Stomach smooth muscle (tissue), 2 donors: Measurements from ENCODE around the gene FAM168A.

ENCODE experiments used
- H3K27ac ChIP-seq: one replicate; pipeline ENCODE4 v1.7.0; 2013; ENCODE audit warnings: mild to moderate bottlenecking, low read length, inconsistent platforms
- H3K27me3 ChIP-seq, 2 donors: one replicate each; pipeline ENCODE4 v1.7.0; 2013; ENCODE audit warnings: low read length in 2 of 2; ENCODE audit not compliant: insufficient read depth in 2 of 2, control insufficient read depth in 1 of 2
- H3K36me3 ChIP-seq, 2 donors: one replicate each; pipeline ENCODE4 v1.7.0; 2013; ENCODE audit warnings: low read length in 2 of 2; ENCODE audit not compliant: control insufficient read depth in 2 of 2, insufficient read depth in 2 of 2
- H3K4me1 ChIP-seq: one replicate; pipeline ENCODE4 v1.7.0; 2013; ENCODE audit warnings: low read length; ENCODE audit not compliant: control insufficient read depth, insufficient read depth
- H3K4me3 ChIP-seq, 2 donors: one replicate each; pipeline ENCODE4 v1.7.0; 2013; ENCODE audit warnings: low read length in 2 of 2
- H3K9ac ChIP-seq, 2 donors: one replicate each; pipeline ENCODE4 v1.7.0; 2013; ENCODE audit warnings: low read length in 2 of 2, mild to moderate bottlenecking in 1 of 2
- H3K9me3 ChIP-seq, 2 donors: one replicate each; pipeline ENCODE4 v1.7.0; 2013; ENCODE audit warnings: low read length in 2 of 2; ENCODE audit not compliant: control insufficient read depth in 2 of 2
- donor health status: healthy.
- donor health status: Pancreatic carcinoma.

FAM168A gene

GRCh38 chr11:73519266-73519665, 78.6 kb downstream of the FAM168A start:
- no peaks in the 10 kb centered on the region for H3K9me3 ChIP-seq
- no peak overlapping the region for H3K9ac ChIP-seq
- no peaks in the 10 kb centered on the region for H3K36me3 ChIP-seq
- no peaks in the 10 kb centered on the region for H3K4me1 ChIP-seq
- no peaks in the 10 kb centered on the region for H3K27me3 ChIP-seq
- H3K4me3 ChIP-seq = no peak overlapping the region
- no peak overlapping the region for H3K27ac ChIP-seq

- Histone ChIP-seq H3K4me3 (no peak overlapping the region), H3K27ac (no peak overlapping the region), H3K36me3 (no peaks in the 10 kb centered on the region), H3K9me3 (no peaks in the 10 kb centered on the region), H3K9ac (no peak overlapping the region), H3K4me1 (no peaks in the 10 kb centered on the region), H3K27me3 (no peaks in the 10 kb centered on the region)
Observed at GRCh38 chr11:73518195-73518594, 79.7 kb downstream of the FAM168A start.

GRCh38 chr11:73516080-73516479, 81.8 kb downstream of the FAM168A start:
- H3K36me3 ChIP-seq = no peaks in the 10 kb centered on the region
- no peaks in the 10 kb centered on the region for H3K27me3 ChIP-seq
- no peaks in the 10 kb centered on the region for H3K9me3 ChIP-seq
- no peaks in the 10 kb centered on the region for H3K4me1 ChIP-seq
- H3K27ac ChIP-seq = no peak overlapping the region
- no peak overlapping the region for H3K9ac ChIP-seq
- H3K4me3 ChIP-seq = no peak overlapping the region

GRCh38 chr11:73513707-73514106, 84.2 kb downstream of the FAM168A start:
- no peaks in the 10 kb centered on the region for H3K27me3 ChIP-seq
- H3K4me3 ChIP-seq = no peak overlapping the region
- no peak overlapping the region for H3K9ac ChIP-seq
- H3K27ac ChIP-seq = no peak overlapping the region
- no peaks in the 10 kb centered on the region for H3K9me3 ChIP-seq
- no peaks in the 10 kb centered on the region for H3K4me1 ChIP-seq
- H3K36me3 ChIP-seq = no peaks in the 10 kb centered on the region

GRCh38 chr11:73510877-73511276, 87.0 kb downstream of the FAM168A start:
- no peaks in the 10 kb centered on the region for H3K27me3 ChIP-seq
- no peaks in the 10 kb centered on the region for H3K4me1 ChIP-seq
- no peaks in the 10 kb centered on the region for H3K9me3 ChIP-seq
- no peak overlapping the region for H3K4me3 ChIP-seq
- H3K9ac ChIP-seq = no peak overlapping the region
- H3K27ac ChIP-seq = no peak overlapping the region
- no peaks in the 10 kb centered on the region for H3K36me3 ChIP-seq

- Histone ChIP-seq H3K9ac (no peak overlapping the region), H3K9me3 (no peaks in the 10 kb centered on the region), H3K27me3 (no peaks in the 10 kb centered on the region), H3K4me3 (no peak overlapping the region), H3K27ac (no peak overlapping the region), H3K4me1 (no peaks in the 10 kb centered on the region), H3K36me3 (no peaks in the 10 kb centered on the region)
Observed at GRCh38 chr11:73510106-73510505, 87.8 kb downstream of the FAM168A start.

GRCh38 chr11:73509188-73509587, 88.7 kb downstream of the FAM168A start:
- no peak overlapping the region for H3K4me3 ChIP-seq
- H3K36me3 ChIP-seq = no peaks in the 10 kb centered on the region
- H3K9ac ChIP-seq = no peak overlapping the region
- no peak overlapping the region for H3K27ac ChIP-seq
- H3K9me3 ChIP-seq = no peaks in the 10 kb centered on the region
- no peaks in the 10 kb centered on the region for H3K4me1 ChIP-seq
- H3K27me3 ChIP-seq = no peaks in the 10 kb centered on the region

GRCh38 chr11:73508243-73509176, 89.4 kb downstream of the FAM168A start:
- H3K9ac ChIP-seq = no peak overlapping the region
- no peaks in the 10 kb centered on the region for H3K9me3 ChIP-seq
- H3K36me3 ChIP-seq = no peaks in the 10 kb centered on the region
- no peaks in the 10 kb centered on the region for H3K27me3 ChIP-seq
- H3K27ac ChIP-seq = no peak overlapping the region
- no peaks in the 10 kb centered on the region for H3K4me1 ChIP-seq
- no peak overlapping the region for H3K4me3 ChIP-seq

- H3K27ac ChIP-seq = no peak overlapping the region
- no peaks in the 10 kb centered on the region for H3K36me3 ChIP-seq
- H3K9ac ChIP-seq = no peak overlapping the region
- no peaks in the 10 kb centered on the region for H3K27me3 ChIP-seq
- H3K4me1 ChIP-seq = no peaks in the 10 kb centered on the region
- no peak overlapping the region for H3K4me3 ChIP-seq
- no peaks in the 10 kb centered on the region for H3K9me3 ChIP-seq
Observed at GRCh38 chr11:73507086-73507485, 90.8 kb downstream of the FAM168A start.

GRCh38 chr11:73506038-73506437, 91.9 kb downstream of the FAM168A start:
- Histone ChIP-seq H3K9ac (no peak overlapping the region), H3K27ac (no peak overlapping the region), H3K27me3 (no peaks in the 10 kb centered on the region), H3K4me3 (no peak overlapping the region), H3K4me1 (no peaks in the 10 kb centered on the region), H3K36me3 (no peaks in the 10 kb centered on the region), H3K9me3 (no peaks in the 10 kb centered on the region)

- Histone ChIP-seq H3K9ac (no peak overlapping the region), H3K27ac (no peak overlapping the region), H3K4me1 (no peaks in the 10 kb centered on the region), H3K36me3 (no peaks in the 10 kb centered on the region), H3K9me3 (no peaks in the 10 kb centered on the region), H3K4me3 (no peak overlapping the region), H3K27me3 (no peaks in the 10 kb centered on the region)
Observed at GRCh38 chr11:73498343-73498742, 99.6 kb downstream of the FAM168A start.
